ENCODE results near the gene CDH4.

The CDH4 gene

DNA sequence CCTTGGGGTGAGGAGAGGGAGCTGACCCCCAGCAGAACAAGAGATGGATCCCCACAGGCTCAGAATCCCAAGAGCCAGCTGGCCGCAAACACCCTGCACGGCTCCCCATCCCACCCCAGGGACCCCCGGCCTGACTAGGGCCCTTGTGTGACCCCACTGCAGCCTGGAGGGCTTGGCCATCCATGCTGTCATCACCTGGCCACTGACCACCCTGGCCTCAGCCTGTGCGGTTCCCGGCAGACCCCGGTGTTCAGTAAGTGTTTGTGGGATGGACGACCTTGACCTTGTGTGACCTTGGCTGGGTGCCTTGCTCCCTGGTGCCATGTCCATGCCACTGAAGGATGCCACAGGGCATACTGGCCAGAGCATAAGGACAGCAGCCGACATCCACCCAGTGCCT lies 485.3 kb downstream of the CDH4 start:
- Histone ChIP-seq H3K27me3 (ENCODE audit: control insufficient read depth in 2 of 2, insufficient read depth in 2 of 2, low read length in 2 of 2) (no peaks in the 10 kb centered on the region), H3K4me3 (ENCODE audit: low read length in 2 of 2) (no peak overlapping the region), H3K9me3 (ENCODE audit: control insufficient read depth in 2 of 2, low read length in 2 of 2) (no peaks in the 10 kb centered on the region), H3K4me1 (ENCODE audit: control insufficient read depth in 2 of 2, insufficient read depth in 2 of 2, low read length in 2 of 2) (no peaks in the 10 kb centered on the region), H3K9ac (ENCODE audit: low read depth in 1 of 2, low read length in 2 of 2) (no peak overlapping the region), H3K36me3 (ENCODE audit: control insufficient read depth in 2 of 2, insufficient read depth in 2 of 2, low read length in 2 of 2) (no peaks in the 10 kb centered on the region), H3K27ac (ENCODE audit: low read depth in 2 of 2, low read length in 2 of 2) (no peak overlapping the region)

DNA sequence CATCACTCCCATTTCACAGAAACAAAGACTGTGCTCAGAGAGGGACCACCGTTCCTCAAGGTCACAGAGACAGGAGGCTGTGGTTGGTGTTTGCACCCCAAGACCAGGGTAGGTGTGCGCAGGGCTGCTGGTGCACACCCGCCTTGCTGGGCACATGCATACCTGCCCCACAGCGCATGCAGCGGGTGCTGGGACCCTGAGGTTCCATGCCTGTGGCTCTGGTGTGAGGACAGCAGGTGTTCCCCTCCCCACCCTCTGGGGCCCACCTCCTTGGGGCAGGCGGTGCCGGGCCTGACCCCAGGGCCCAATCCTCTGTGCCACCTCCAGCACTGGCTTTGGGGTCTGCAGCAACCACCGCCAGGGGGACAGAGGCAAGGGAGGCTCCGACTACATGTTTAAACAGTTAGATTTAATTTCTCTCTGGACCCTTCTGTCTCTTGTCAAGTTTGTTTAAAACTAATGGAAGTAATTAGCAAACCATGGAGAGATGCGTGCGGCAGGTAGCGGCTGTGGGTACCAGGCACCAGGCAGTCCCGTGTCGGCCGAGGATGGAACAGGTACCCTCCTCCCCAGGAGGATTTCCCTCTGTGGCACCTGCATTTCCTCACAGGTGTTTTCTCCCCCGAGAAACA lies 485.9 kb downstream of the CDH4 start:
- Histone ChIP-seq H3K27me3 (ENCODE audit: control insufficient read depth in 2 of 2, insufficient read depth in 2 of 2, low read length in 2 of 2) (no peaks in the 10 kb centered on the region), H3K9ac (ENCODE audit: low read depth in 1 of 2, low read length in 2 of 2) (no peak overlapping the region), H3K9me3 (ENCODE audit: control insufficient read depth in 2 of 2, low read length in 2 of 2) (no peaks in the 10 kb centered on the region)

DNA sequence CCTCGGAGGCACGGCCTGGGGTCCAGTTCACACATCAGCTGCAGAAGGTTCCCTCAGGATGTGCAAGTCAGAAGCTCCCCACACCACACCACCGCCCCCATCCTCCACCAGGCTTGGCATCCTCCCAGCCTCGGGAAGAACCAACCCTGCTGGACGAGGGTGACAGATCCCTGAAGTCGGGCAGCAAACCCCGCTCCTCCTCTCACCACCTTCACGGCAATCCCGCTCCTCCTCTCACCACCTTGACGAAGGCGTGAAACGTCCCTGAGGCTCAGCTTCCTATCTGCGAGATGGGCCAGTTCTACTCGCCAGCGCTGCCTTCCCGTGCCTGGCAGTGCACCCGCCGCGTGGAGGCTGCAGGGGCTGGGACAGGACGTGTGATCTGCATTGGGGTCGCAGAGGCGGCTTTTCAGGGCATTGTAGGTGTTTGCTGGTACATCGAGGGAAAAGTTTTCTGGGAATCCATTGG lies 486.6 kb downstream of the CDH4 start:
- Histone ChIP-seq H3K4me3 (ENCODE audit: low read length in 2 of 2) (no peak overlapping the region), H3K4me1 (ENCODE audit: control insufficient read depth in 2 of 2, insufficient read depth in 2 of 2, low read length in 2 of 2) (no peaks in the 10 kb centered on the region), H3K9me3 (ENCODE audit: control insufficient read depth in 2 of 2, low read length in 2 of 2) (no peaks in the 10 kb centered on the region), H3K9ac (ENCODE audit: low read depth in 1 of 2, low read length in 2 of 2) (no peak overlapping the region), H3K27ac (ENCODE audit: low read depth in 2 of 2, low read length in 2 of 2) (no peak overlapping the region), H3K36me3 (ENCODE audit: control insufficient read depth in 2 of 2, insufficient read depth in 2 of 2, low read length in 2 of 2) (no peaks in the 10 kb centered on the region), H3K27me3 (ENCODE audit: control insufficient read depth in 2 of 2, insufficient read depth in 2 of 2, low read length in 2 of 2) (no peaks in the 10 kb centered on the region)

More for the DNA sequence above, 485.9 kb downstream of the CDH4 start:
- H3K36me3 ChIP-seq (ENCODE audit: control insufficient read depth in 2 of 2, insufficient read depth in 2 of 2, low read length in 2 of 2) = no peaks in the 10 kb centered on the region
- H3K4me3 ChIP-seq (ENCODE audit: low read length in 2 of 2) = no peak overlapping the region
- no peaks in the 10 kb centered on the region for H3K4me1 ChIP-seq (ENCODE audit: control insufficient read depth in 2 of 2, insufficient read depth in 2 of 2, low read length in 2 of 2)
- no peak overlapping the region for H3K27ac ChIP-seq (ENCODE audit: low read depth in 2 of 2, low read length in 2 of 2)

DNA sequence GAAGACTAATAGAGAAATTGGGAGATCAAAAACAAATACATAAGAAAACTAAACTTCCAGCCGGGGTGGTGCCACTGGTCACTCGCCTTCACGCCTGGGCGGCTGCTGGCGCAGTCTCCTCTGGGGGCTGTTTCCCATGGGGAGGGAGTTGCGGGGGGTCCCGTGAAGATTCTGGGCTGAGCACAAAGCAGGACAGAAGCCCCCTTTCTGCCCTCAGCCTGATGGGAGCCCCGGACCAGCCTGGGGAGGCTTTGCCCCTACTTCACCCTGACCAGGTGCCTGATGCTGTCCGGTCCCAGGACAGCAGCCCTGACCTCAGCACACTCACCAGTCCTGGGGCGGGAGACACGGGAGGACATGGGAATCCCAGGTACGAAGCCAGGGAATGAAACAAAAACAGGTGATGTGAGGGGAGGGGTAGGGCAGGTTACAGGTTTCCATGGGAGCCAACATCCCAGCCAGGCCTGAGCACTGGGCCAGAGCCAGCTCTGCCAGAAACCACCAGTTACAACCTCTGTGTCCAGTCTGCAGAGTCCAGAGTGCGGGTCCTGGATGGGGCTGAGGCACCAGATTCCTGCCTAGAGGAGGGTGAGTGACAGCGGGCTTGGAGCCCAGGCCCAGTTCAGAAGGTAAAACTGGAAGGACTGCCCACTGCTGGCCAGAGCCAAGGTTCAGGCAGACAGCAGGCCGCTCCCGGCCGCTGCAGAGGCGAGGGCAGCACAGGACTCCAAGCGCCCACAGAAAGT lies 487.2 kb downstream of the CDH4 start:
- Histone ChIP-seq H3K4me1 (ENCODE audit: control insufficient read depth in 2 of 2, insufficient read depth in 2 of 2, low read length in 2 of 2) (no peaks in the 10 kb centered on the region), H3K36me3 (ENCODE audit: control insufficient read depth in 2 of 2, insufficient read depth in 2 of 2, low read length in 2 of 2) (no peaks in the 10 kb centered on the region), H3K27me3 (ENCODE audit: control insufficient read depth in 2 of 2, insufficient read depth in 2 of 2, low read length in 2 of 2) (no peaks in the 10 kb centered on the region)

DNA sequence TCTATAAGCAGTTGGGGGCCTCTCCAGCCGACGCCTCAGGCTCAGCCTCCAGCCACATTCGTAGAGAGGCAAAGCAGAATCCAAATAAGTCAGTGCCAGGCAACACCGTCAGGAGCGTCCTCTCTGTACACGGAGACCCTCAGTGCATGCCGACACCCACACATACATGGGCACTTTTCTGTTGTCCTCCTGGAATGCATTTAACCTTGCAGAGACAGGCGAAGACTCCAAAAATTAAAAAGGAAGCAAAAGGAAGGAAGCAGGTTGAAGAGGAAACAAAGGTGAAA lies 487.7 kb downstream of the CDH4 start:
- Histone ChIP-seq H3K27ac (ENCODE audit: low read depth in 2 of 2, low read length in 2 of 2) (no peak overlapping the region), H3K4me1 (ENCODE audit: control insufficient read depth in 2 of 2, insufficient read depth in 2 of 2, low read length in 2 of 2) (no peaks in the 10 kb centered on the region), H3K36me3 (ENCODE audit: control insufficient read depth in 2 of 2, insufficient read depth in 2 of 2, low read length in 2 of 2) (no peaks in the 10 kb centered on the region), H3K4me3 (ENCODE audit: low read length in 2 of 2) (no peak overlapping the region), H3K9ac (ENCODE audit: low read depth in 1 of 2, low read length in 2 of 2) (no peak overlapping the region), H3K9me3 (ENCODE audit: control insufficient read depth in 2 of 2, low read length in 2 of 2) (no peaks in the 10 kb centered on the region), H3K27me3 (ENCODE audit: control insufficient read depth in 2 of 2, insufficient read depth in 2 of 2, low read length in 2 of 2) (no peaks in the 10 kb centered on the region)

More for the DNA sequence above, 487.2 kb downstream of the CDH4 start:
- Histone ChIP-seq H3K27ac (ENCODE audit: low read depth in 2 of 2, low read length in 2 of 2) (no peak overlapping the region), H3K9ac (ENCODE audit: low read depth in 1 of 2, low read length in 2 of 2) (no peak overlapping the region), H3K4me3 (ENCODE audit: low read length in 2 of 2) (no peak overlapping the region), H3K9me3 (ENCODE audit: control insufficient read depth in 2 of 2, low read length in 2 of 2) (no peaks in the 10 kb centered on the region)

DNA sequence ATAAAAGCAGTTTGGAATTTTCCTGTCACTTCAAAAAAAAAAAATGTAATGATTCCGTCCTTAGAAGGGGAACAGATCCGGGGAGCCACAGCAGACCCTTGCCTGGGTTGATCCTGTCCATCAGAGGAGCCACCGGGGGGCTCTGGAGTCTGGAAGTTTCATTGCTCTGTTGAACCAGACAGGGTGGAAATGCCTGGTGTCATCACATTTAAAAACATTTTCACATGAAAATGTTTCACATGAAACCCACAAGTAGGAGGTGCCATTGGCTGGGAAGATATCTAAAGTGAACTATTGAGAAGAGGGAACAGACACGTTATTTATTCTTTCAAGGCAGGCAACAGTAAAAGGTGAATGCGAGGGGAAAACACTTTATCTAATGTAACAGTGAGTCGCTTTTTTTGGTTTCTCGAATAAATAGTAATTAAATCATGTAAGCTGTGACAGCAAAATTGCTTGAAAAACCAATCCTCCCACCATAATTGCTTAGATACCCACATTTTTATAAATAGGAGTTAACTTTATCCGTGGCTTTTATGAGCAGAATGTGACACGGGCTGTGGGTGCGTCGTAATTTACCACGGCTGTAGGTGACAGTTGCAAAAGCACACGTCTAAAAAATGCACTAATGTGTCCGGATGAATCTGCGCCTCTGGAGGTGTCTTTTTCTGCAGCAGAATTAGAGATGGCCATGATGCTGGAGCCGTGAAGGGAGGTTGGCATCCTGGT lies 490.2 kb downstream of the CDH4 start:
- Histone ChIP-seq H3K36me3 (ENCODE audit: control insufficient read depth in 2 of 2, insufficient read depth in 2 of 2, low read length in 2 of 2) (no peaks in the 10 kb centered on the region), H3K9me3 (ENCODE audit: control insufficient read depth in 2 of 2, low read length in 2 of 2) (no peaks in the 10 kb centered on the region), H3K9ac (ENCODE audit: low read depth in 1 of 2, low read length in 2 of 2) (no peak overlapping the region), H3K4me1 (ENCODE audit: control insufficient read depth in 2 of 2, insufficient read depth in 2 of 2, low read length in 2 of 2) (no peaks in the 10 kb centered on the region), H3K4me3 (ENCODE audit: low read length in 2 of 2) (no peak overlapping the region), H3K27ac (ENCODE audit: low read depth in 2 of 2, low read length in 2 of 2) (no peak overlapping the region), H3K27me3 (ENCODE audit: control insufficient read depth in 2 of 2, insufficient read depth in 2 of 2, low read length in 2 of 2) (no peaks in the 10 kb centered on the region)

DNA sequence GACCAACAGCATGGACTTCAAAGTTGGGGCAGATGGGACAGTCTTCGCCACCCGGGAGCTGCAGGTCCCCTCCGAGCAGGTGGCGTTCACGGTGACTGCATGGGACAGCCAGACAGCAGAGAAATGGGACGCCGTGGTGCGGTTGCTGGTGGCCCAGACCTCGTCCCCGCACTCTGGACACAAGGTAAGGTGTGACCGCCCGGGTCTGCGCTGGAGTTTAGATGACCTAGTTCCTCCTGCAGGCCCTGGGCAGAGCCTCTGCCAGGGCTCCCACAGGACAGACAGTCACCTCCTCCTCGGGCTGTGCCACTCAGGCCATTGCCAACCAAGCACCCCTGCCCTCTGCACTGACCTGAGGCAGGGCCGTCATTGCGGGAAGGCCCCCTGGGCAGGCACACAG lies 491.5 kb downstream of the CDH4 start:
- H3K4me3 ChIP-seq (ENCODE audit: low read length in 2 of 2) = no peak overlapping the region
- no peaks in the 10 kb centered on the region for H3K4me1 ChIP-seq (ENCODE audit: control insufficient read depth in 2 of 2, insufficient read depth in 2 of 2, low read length in 2 of 2)
- no peaks in the 10 kb centered on the region for H3K36me3 ChIP-seq (ENCODE audit: control insufficient read depth in 2 of 2, insufficient read depth in 2 of 2, low read length in 2 of 2)
- no peaks in the 10 kb centered on the region for H3K27me3 ChIP-seq (ENCODE audit: control insufficient read depth in 2 of 2, insufficient read depth in 2 of 2, low read length in 2 of 2)
- no peak overlapping the region for H3K27ac ChIP-seq (ENCODE audit: low read depth in 2 of 2, low read length in 2 of 2)
- no peak overlapping the region for H3K9ac ChIP-seq (ENCODE audit: low read depth in 1 of 2, low read length in 2 of 2)
- H3K9me3 ChIP-seq (ENCODE audit: control insufficient read depth in 2 of 2, low read length in 2 of 2) = no peaks in the 10 kb centered on the region

DNA sequence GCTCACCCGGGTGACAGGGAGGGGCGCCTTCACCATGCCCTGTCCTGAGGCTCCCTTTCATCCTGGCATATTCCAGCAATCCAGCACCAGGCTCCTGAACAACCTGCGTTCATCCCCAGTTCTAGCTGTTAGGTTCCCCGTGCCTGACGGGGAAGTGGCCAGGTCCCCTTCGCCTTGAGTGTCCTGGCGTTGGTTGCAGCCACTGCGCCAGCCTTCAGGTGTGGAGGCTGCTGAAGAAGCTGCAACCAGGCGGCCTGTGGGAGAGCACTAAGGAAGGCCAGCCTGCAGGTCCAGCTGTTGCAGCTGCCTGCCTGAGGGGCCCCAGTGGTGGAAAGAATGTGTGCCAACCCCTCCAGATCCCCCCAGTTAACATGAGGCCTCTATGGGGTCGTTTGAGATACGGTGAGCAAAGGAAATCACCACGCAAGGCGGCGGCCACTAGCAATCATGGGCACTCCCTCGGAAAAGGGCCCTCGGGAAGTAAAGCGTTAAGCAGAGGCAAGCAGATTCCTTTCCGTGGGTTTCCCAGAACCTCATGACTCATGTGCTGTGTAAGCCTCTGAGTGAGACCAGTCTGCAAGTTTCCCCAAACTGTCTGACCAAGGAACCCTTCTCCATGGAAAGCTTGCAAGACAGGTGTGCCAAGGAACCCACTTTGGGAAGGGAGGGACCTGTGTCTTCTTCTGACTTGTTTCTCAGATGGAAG lies 492.8 kb downstream of the CDH4 start:
- Histone ChIP-seq H3K27me3 (ENCODE audit: control insufficient read depth in 2 of 2, insufficient read depth in 2 of 2, low read length in 2 of 2) (no peaks in the 10 kb centered on the region), H3K36me3 (ENCODE audit: control insufficient read depth in 2 of 2, insufficient read depth in 2 of 2, low read length in 2 of 2) (no peaks in the 10 kb centered on the region), H3K27ac (ENCODE audit: low read depth in 2 of 2, low read length in 2 of 2) (no peak overlapping the region), H3K9ac (ENCODE audit: low read depth in 1 of 2, low read length in 2 of 2) (no peak overlapping the region), H3K4me3 (ENCODE audit: low read length in 2 of 2) (no peak overlapping the region), H3K4me1 (ENCODE audit: control insufficient read depth in 2 of 2, insufficient read depth in 2 of 2, low read length in 2 of 2) (no peaks in the 10 kb centered on the region), H3K9me3 (ENCODE audit: control insufficient read depth in 2 of 2, low read length in 2 of 2) (no peaks in the 10 kb centered on the region)

DNA sequence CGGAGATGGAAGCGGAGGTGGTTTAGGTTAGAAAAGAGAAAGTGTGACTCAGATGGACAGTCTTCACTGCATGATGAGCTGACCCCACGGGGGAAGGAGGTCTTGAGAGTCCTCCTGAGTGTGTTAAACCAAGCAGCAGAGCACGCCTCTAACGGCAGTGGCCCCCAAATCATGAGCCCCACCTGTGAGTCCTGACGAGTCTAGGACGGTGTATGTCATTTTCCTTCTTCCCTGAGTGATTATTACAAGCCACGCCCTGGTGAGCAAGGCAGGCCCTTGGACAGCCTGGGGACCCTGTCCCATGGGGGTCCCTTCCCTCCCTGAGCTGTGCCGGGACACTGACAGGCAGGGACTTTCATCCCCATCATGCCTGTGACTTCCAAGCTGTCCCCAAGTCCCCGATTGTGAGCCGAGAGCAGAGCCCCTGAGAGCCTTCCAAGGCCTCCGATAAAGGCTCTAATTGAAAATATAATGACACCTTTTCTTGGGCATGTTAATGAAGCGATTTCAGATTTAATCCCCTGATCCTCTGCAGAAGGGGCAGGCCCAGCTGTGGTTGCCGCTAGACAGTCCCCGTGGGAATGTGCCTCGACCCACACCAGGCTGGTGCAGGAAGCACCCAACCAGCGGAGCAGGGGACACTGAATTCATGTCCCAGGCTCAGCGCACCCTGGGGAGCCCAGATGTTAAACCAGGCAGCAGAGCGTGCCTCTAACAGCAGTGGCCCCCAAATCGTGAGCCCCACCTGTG lies 493.5 kb downstream of the CDH4 start:
- H3K27ac ChIP-seq (ENCODE audit: low read depth in 2 of 2, low read length in 2 of 2) = no peak overlapping the region
- no peak overlapping the region for H3K9ac ChIP-seq (ENCODE audit: low read depth in 1 of 2, low read length in 2 of 2)
- H3K36me3 ChIP-seq (ENCODE audit: control insufficient read depth in 2 of 2, insufficient read depth in 2 of 2, low read length in 2 of 2) = no peaks in the 10 kb centered on the region
- no peaks in the 10 kb centered on the region for H3K27me3 ChIP-seq (ENCODE audit: control insufficient read depth in 2 of 2, insufficient read depth in 2 of 2, low read length in 2 of 2)
- no peak overlapping the region for H3K4me3 ChIP-seq (ENCODE audit: low read length in 2 of 2)
- H3K4me1 ChIP-seq (ENCODE audit: control insufficient read depth in 2 of 2, insufficient read depth in 2 of 2, low read length in 2 of 2) = no peaks in the 10 kb centered on the region
- H3K9me3 ChIP-seq (ENCODE audit: control insufficient read depth in 2 of 2, low read length in 2 of 2) = no peaks in the 10 kb centered on the region

Measured in mucosa of rectum (tissue), 2 donors.